Measurements from ENCODE around the gene SPATA6L.

SPATA6L gene

DNA sequence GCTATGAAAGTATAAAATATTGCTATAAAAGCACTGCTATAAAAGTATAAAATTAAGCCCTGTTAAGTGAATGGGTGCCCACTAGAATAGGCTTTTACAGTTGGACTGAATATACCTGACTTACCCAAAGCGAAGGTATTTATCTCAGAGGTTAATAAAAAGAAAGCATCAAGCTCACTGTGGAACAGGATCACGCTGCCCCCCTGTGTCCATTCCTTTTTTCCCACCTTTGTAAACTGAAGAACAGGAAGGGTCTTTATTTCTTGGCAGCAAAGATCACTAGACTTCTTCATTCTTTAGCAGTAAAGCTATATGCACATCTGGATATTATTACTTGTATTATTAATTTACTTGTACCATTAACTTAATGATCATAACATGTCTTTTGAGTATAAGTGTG lies 26.3 kb downstream of the SPATA6L start:
- no peak for DNase-seq (ENCODE audit: low read depth)
- no peak overlapping the region for H3K4me3 ChIP-seq (ENCODE audit: low read length)
- TF ChIP-seq, protein P1, sequence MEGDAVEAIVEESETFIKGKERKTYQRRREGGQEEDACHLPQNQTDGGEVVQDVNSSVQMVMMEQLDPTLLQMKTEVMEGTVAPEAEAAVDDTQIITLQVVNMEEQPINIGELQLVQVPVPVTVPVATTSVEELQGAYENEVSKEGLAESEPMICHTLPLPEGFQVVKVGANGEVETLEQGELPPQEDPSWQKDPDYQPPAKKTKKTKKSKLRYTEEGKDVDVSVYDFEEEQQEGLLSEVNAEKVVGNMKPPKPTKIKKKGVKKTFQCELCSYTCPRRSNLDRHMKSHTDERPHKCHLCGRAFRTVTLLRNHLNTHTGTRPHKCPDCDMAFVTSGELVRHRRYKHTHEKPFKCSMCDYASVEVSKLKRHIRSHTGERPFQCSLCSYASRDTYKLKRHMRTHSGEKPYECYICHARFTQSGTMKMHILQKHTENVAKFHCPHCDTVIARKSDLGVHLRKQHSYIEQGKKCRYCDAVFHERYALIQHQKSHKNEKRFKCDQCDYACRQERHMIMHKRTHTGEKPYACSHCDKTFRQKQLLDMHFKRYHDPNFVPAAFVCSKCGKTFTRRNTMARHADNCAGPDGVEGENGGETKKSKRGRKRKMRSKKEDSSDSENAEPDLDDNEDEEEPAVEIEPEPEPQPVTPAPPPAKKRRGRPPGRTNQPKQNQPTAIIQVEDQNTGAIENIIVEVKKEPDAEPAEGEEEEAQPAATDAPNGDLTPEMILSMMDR (conservative IDR thresholded peaks at IDR 0.05; ENCODE audit: low read depth, low read length), result peak; percentile 60

DNA sequence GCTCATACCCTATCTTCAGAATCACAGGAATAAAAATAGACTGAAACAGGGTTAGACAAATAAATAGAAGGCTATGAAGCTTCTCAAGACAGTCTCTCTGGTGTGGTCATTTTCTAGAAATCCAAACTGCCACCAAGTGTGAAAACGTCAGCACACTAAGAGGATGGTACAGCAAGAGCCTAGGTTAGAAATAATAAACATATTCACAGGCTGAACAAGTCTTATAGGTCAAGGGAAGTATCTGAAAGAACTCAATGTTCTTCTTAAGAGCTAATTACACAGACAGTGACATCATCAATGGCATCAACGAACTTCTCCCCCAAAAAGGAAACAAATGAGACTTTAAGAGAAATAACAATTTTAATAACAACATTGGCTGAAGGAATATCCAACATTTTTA lies 26.9 kb downstream of the SPATA6L start:
- no peak overlapping the region for H3K4me3 ChIP-seq (ENCODE audit: low read length)
- TF ChIP-seq, protein P1 (conservative IDR thresholded peaks at IDR 0.05; ENCODE audit: low read depth, low read length), result no peak

DNA sequence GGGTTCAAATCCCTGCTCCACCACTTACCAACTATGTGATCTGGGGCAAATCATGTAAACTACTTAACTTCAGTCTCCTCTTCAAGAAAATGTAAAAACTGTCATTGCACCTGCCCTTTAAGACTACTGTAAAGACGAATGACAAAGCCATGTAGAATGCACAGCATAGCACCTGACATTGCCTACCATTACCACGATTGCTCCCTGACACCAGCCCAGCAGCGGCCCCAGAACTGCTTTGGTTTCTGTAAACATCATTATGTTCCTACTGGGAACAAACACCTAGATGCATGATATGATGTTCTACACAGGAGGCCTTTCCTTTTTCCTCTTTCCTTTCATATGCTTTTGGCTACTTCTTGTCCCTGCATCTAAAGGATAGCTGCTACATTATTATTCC lies 27.3 kb downstream of the SPATA6L start:
- DNase-seq (ENCODE audit: low read depth), result no peak
- no peak overlapping the region for H3K4me3 ChIP-seq (ENCODE audit: low read length)
- TF ChIP-seq, protein P1 (conservative IDR thresholded peaks at IDR 0.05; ENCODE audit: low read depth, low read length), result no peak

More for the DNA sequence above, 26.9 kb downstream of the SPATA6L start:
- DNase-seq (ENCODE audit: low read depth), result no peak

- no peak overlapping the region for H3K4me3 ChIP-seq (ENCODE audit: low read length)
- TF ChIP-seq, protein P1 (conservative IDR thresholded peaks at IDR 0.05; ENCODE audit: low read depth, low read length), result no peak
- no peak for DNase-seq (ENCODE audit: low read depth)
Observed at GRCh38 chr9:4630836-4631235, 35.4 kb downstream of the SPATA6L start.

DNA sequence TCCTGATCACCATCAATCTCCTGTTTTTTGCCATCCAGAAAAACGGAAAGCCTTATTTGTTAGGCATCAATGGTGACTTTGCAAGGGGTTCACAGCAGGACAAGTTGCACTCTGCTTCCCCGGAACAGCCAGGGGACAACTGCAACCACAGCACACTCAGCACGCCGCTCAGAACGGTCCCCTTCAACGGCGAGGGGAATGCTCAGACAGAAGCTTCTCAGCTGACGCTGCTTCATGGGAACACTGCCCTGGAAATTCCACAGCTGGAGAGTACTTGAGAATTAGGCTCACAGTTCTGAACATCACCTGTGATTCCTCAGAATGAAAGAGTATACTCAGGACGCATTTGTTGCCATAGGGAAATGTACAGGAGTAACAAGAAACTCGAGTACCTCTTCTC lies 44.3 kb downstream of the SPATA6L start:
- no peak overlapping the region for H3K4me3 ChIP-seq (ENCODE audit: low read length)
- no peak for DNase-seq (ENCODE audit: low read depth)
- TF ChIP-seq, protein P1 (conservative IDR thresholded peaks at IDR 0.05; ENCODE audit: low read depth, low read length), result no peak

- TF ChIP-seq, protein P1 (conservative IDR thresholded peaks at IDR 0.05; ENCODE audit: low read depth, low read length), result no peak
- DNase-seq (ENCODE audit: low read depth), result no peak
- H3K4me3 ChIP-seq (ENCODE audit: low read length), result no peak overlapping the region
Observed at GRCh38 chr9:4620881-4621555, 45.3 kb downstream of the SPATA6L start.

GRCh38 chr9:4620057-4620765 lies 46.1 kb downstream of the SPATA6L start:
- DNase-seq (ENCODE audit: low read depth), result no peak
- H3K4me3 ChIP-seq (ENCODE audit: low read length), result no peak overlapping the region
- TF ChIP-seq, protein P1 (conservative IDR thresholded peaks at IDR 0.05; ENCODE audit: low read depth, low read length), result no peak
